ENCODE measurements around the gene COX10.

DNA sequence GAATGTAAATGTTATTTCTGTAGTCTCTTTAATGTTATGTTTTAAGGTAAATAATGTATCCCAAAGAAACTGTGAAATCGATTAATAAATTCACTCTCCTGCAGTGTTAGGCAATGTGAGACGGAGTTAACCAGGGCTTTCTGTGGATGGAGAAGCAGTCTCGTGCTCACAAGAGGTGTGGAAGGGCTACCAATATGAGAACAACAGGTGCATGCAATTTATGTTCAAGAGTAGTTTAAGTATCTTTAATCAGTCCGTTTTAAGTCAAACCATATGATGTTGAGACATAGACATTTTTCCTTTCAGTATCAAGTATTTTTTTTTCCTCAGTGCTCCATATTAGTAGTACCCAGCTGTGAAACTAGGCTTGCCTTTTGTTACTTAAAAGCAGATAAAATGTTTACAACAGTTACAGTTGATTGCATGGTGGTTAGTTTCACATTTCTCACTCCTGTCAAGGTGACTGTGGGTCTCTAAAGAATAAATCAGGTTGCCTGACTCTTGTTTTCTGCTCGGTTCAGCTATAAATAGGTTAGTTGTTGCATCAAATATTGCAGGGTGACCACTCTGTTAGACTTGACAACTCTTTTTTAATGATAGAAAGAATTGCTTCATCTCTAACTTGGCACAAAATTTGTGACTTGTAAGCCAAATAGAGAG lies 54.4 kb downstream of the COX10 start:
- TF ChIP-seq, protein P1, sequence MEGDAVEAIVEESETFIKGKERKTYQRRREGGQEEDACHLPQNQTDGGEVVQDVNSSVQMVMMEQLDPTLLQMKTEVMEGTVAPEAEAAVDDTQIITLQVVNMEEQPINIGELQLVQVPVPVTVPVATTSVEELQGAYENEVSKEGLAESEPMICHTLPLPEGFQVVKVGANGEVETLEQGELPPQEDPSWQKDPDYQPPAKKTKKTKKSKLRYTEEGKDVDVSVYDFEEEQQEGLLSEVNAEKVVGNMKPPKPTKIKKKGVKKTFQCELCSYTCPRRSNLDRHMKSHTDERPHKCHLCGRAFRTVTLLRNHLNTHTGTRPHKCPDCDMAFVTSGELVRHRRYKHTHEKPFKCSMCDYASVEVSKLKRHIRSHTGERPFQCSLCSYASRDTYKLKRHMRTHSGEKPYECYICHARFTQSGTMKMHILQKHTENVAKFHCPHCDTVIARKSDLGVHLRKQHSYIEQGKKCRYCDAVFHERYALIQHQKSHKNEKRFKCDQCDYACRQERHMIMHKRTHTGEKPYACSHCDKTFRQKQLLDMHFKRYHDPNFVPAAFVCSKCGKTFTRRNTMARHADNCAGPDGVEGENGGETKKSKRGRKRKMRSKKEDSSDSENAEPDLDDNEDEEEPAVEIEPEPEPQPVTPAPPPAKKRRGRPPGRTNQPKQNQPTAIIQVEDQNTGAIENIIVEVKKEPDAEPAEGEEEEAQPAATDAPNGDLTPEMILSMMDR (conservative IDR thresholded peaks at IDR 0.05) = no peak
- no peak for TF ChIP-seq ZFX (IDR thresholded peaks at IDR 0.05)
